H9 (cell line): Measurements from ENCODE around the gene CEP44. TPM values are rescaled to one million over a fixed set of nuclear protein-coding genes. Genes with fewer than 3 reads are reported as not detected.

Source experiments
- DNase-seq: peaks from one replicate; pipeline ENCODE4 v3.0.0-alpha.2; 2017
- H2AFZ ChIP-seq: one replicate; pipeline ENCODE4 v1.6.1; 2013; ENCODE audit warnings: mild to moderate bottlenecking, low read length, control low read depth, moderate library complexity
- H2AK5ac ChIP-seq: 2 replicates; pipeline ENCODE4 v1.6.1; 2013; ENCODE audit warnings: low read length, control low read depth, mixed read lengths; ENCODE audit not compliant: insufficient read length
- H2BK120ac ChIP-seq: one replicate; pipeline ENCODE4 v1.6.1; 2013; ENCODE audit warnings: low read depth, mild to moderate bottlenecking, low read length, control low read depth, inconsistent platforms; ENCODE audit not compliant: poor library complexity, severe bottlenecking
- H2BK12ac ChIP-seq: 2 replicates; pipeline ENCODE4 v1.6.1; 2013; ENCODE audit warnings: low read length, control low read depth, mixed read lengths, low read depth; ENCODE audit not compliant: insufficient read length
- H2BK15ac ChIP-seq: 2 replicates; pipeline ENCODE4 v1.6.1; 2013; ENCODE audit warnings: low read depth, low read length, control low read depth
- H2BK20ac ChIP-seq: one replicate; pipeline ENCODE4 v1.6.1; 2013; ENCODE audit warnings: low read depth, mild to moderate bottlenecking, low read length, control low read depth, inconsistent platforms; ENCODE audit not compliant: poor library complexity, severe bottlenecking
- H2BK5ac ChIP-seq: 2 replicates; pipeline ENCODE4 v1.6.1; 2013; ENCODE audit warnings: low read length, control low read depth, mixed read lengths; ENCODE audit not compliant: insufficient read length
- H3K14ac ChIP-seq: 2 replicates; pipeline ENCODE4 v1.6.1; 2013; ENCODE audit warnings: low read length, control low read depth; ENCODE audit not compliant: insufficient read depth
- H3K18ac ChIP-seq: 2 replicates; pipeline ENCODE4 v1.6.1; 2013; ENCODE audit warnings: low read depth, mild to moderate bottlenecking, mixed read lengths, low read length, control low read depth; ENCODE audit not compliant: insufficient read length
- H3K23ac ChIP-seq: 2 replicates; pipeline ENCODE4 v1.6.1; 2013; ENCODE audit warnings: low read length, control low read depth, mixed read lengths, low read depth; ENCODE audit not compliant: insufficient read length
- H3K23me2 ChIP-seq: 2 replicates; pipeline ENCODE4 v1.6.1; 2013; ENCODE audit warnings: low read depth, mild to moderate bottlenecking, mixed read lengths, low read length, control low read depth; ENCODE audit not compliant: insufficient read length, poor library complexity, severe bottlenecking
- H3K27ac ChIP-seq: 2 replicates; pipeline ENCODE4 v1.5.1; 2013; ENCODE audit warnings: low read length, control low read depth, mixed read lengths, low read depth; ENCODE audit not compliant: insufficient read length
- H3K27me3 ChIP-seq: 2 replicates; pipeline ENCODE4 v1.6.1; 2013; ENCODE audit warnings: low read length, control low read depth, inconsistent platforms; ENCODE audit not compliant: insufficient read depth
- H3K4ac ChIP-seq: 2 replicates; pipeline ENCODE4 v1.6.1; 2013; ENCODE audit warnings: low read depth, mild to moderate bottlenecking, control low read depth, inconsistent platforms, low read length, moderate library complexity
- H3K4me1 ChIP-seq: 2 replicates; pipeline ENCODE4 v1.6.1; 2013; ENCODE audit warnings: low read length, control low read depth, inconsistent platforms; ENCODE audit not compliant: insufficient read depth
- H3K4me2 ChIP-seq: 2 replicates; pipeline ENCODE4 v1.6.1; 2013; ENCODE audit warnings: low read length, control low read depth, mixed read lengths; ENCODE audit not compliant: insufficient read length, insufficient read depth
- H3K56ac ChIP-seq: 2 replicates; pipeline ENCODE4 v1.6.1; 2013; ENCODE audit warnings: low read depth, mild to moderate bottlenecking, mixed read lengths, low read length, control low read depth; ENCODE audit not compliant: insufficient read length
- H3K79me1 ChIP-seq: 2 replicates; pipeline ENCODE4 v1.6.1; 2013; ENCODE audit warnings: low read depth, mild to moderate bottlenecking, moderate library complexity, low read length, control low read depth, inconsistent platforms; ENCODE audit not compliant: insufficient read depth, poor library complexity, severe bottlenecking
- H3K79me2 ChIP-seq: 2 replicates; pipeline ENCODE4 v1.6.1; 2013; ENCODE audit warnings: low read length, control low read depth, inconsistent platforms; ENCODE audit not compliant: insufficient read depth
- H3K9ac ChIP-seq: 2 replicates; pipeline ENCODE4 v1.6.1; 2013; ENCODE audit warnings: low read length, control low read depth, mixed read lengths; ENCODE audit not compliant: insufficient read length; ENCODE audit errors: extremely low read depth
- H3K9me3 ChIP-seq: one replicate; pipeline ENCODE4 v1.6.1; 2013; ENCODE audit warnings: low read depth, low read length, inconsistent platforms; ENCODE audit not compliant: control insufficient read depth
- H3T11ph ChIP-seq: one replicate; pipeline ENCODE4 v1.6.1; 2013; ENCODE audit warnings: mild to moderate bottlenecking, low read length, control low read depth, inconsistent platforms
- H4K20me1 ChIP-seq: one replicate; pipeline ENCODE4 v1.6.1; 2013; ENCODE audit not compliant: control insufficient read depth, insufficient read length, insufficient read depth
- H4K5ac ChIP-seq: 2 replicates; pipeline ENCODE4 v1.6.1; 2013; ENCODE audit warnings: low read depth, mild to moderate bottlenecking, mixed read lengths, low read length, control low read depth; ENCODE audit not compliant: insufficient read length
- H4K8ac ChIP-seq: replicated peaks from 2 replicates; pipeline ENCODE4 v1.6.1; 2013; ENCODE audit warnings: low read length, control low read depth, mixed read lengths, low read depth; ENCODE audit not compliant: insufficient read length
- H4K91ac ChIP-seq: 2 replicates; pipeline ENCODE4 v1.6.1; 2013; ENCODE audit warnings: low read depth, mild to moderate bottlenecking, moderate library complexity, mixed read lengths, low read length, control low read depth; ENCODE audit not compliant: insufficient read length
- H3K27ac Mint-ChIP-seq, 3 experiments: 2 replicates in 2 of 3; 3 replicates in 1 of 3; pipeline ENCODE4 v1.8.0; 2020 to 2021; ENCODE audit warnings: mixed read lengths in 3 of 3, mild to moderate bottlenecking in 1 of 3, moderate library complexity in 1 of 3
- H3K27me3 Mint-ChIP-seq: 2 replicates; pipeline ENCODE4 v1.8.0; 2021; ENCODE audit warnings: low read depth, mild to moderate bottlenecking, moderate library complexity, mixed read lengths
- H3K36me3 Mint-ChIP-seq, 3 experiments: 2 replicates in 2 of 3; 3 replicates in 1 of 3; pipeline ENCODE4 v1.8.0; 2020 to 2021; ENCODE audit warnings: low read depth in 3 of 3, mixed read lengths in 3 of 3; ENCODE audit not compliant: insufficient read depth in 1 of 3
- H3K4me1 Mint-ChIP-seq, 2 experiments: 2 replicates each; pipeline ENCODE4 v1.8.0; 2020; ENCODE audit warnings: mixed read lengths in 2 of 2
- H3K4me3 Mint-ChIP-seq, 2 experiments: 2 replicates in 1 of 2; 3 replicates in 1 of 2; pipeline ENCODE4 v1.8.0; 2020 to 2021; ENCODE audit warnings: mild to moderate bottlenecking in 2 of 2, mixed read lengths in 2 of 2, moderate library complexity in 1 of 2
- H3K9me3 Mint-ChIP-seq, 2 experiments: 2 replicates in 1 of 2; 3 replicates in 1 of 2; pipeline ENCODE4 v1.8.0; 2020; ENCODE audit warnings: mild to moderate bottlenecking in 2 of 2, mixed read lengths in 2 of 2, moderate library complexity in 1 of 2
- WGBS: extraction: QIAGEN DNeasy Blood & Tissue Kit; methylation state at CpG from one replicate; pipeline ENCODE4 v1.1.7; 2013; ENCODE audit warnings: missing lambda C conversion rate, low lambda C conversion rate, mixed read lengths; ENCODE audit not compliant: insufficient read length; ENCODE audit errors: extremely low coverage; 5-methylcytosine and 5-hydroxymethylcytosine counted together
- total RNA-seq: library from RNA; stranded (reverse); gene quantifications from 2 replicates; pipeline ENCODE4 v1.2.1, GENCODE V29; 2021
- TF ChIP-seq, protein P1 (sequence below): fragments of 200-600 bp; sonication (generic); conservative IDR thresholded peaks from 3 replicates; pipeline ENCODE4 v1.8.0; 2021; ENCODE audit warnings: antibody characterized with exemption, mild to moderate bottlenecking

Gene CEP44
- total RNA-seq, 1 experiment from 2014 or later = 16.5 TPM

DNA sequence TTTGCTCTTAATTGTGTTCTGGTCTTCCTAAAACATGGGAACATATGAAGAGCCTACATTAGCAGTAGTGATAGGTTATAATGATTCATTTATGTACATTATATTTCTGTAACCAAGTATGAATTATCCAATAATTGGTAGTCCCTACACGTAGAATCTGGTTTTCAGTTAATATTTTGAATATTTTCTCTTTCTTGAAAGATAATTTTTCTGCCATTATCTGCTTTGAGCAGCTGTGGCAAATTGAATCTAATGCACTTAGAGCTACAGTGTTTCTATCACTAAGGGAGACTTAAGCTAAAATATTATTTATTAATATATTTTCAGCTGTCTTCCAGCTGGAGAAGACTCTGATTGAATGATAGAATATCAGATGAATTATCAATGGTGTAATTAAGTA is 21.0 kb downstream of the CEP44 start:
- H2BK15ac ChIP-seq = no peak overlapping the region
- no peak overlapping the region for H2BK120ac ChIP-seq
- H4K8ac ChIP-seq = no peak overlapping the region
- TF ChIP-seq, protein P1, sequence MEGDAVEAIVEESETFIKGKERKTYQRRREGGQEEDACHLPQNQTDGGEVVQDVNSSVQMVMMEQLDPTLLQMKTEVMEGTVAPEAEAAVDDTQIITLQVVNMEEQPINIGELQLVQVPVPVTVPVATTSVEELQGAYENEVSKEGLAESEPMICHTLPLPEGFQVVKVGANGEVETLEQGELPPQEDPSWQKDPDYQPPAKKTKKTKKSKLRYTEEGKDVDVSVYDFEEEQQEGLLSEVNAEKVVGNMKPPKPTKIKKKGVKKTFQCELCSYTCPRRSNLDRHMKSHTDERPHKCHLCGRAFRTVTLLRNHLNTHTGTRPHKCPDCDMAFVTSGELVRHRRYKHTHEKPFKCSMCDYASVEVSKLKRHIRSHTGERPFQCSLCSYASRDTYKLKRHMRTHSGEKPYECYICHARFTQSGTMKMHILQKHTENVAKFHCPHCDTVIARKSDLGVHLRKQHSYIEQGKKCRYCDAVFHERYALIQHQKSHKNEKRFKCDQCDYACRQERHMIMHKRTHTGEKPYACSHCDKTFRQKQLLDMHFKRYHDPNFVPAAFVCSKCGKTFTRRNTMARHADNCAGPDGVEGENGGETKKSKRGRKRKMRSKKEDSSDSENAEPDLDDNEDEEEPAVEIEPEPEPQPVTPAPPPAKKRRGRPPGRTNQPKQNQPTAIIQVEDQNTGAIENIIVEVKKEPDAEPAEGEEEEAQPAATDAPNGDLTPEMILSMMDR = no peak
- no peaks in the 10 kb centered on the region for H3K79me2 ChIP-seq
- Mint-ChIP-seq H3K4me3 (no peak overlapping the region), H3K36me3 (peaks cover 0 to 28% (median 15%) of the 10 kb centered on the region in 3 experiments; a peak in 5 of 7 replicates), H3K4me1 (no peaks in the 10 kb centered on the region), H3K27ac (no peak overlapping the region), H3K27me3 (no peaks in the 10 kb centered on the region), H3K9me3 (no peaks in the 10 kb centered on the region)
- no peak overlapping the region for H3K27ac ChIP-seq
- no peaks in the 10 kb centered on the region for H3K79me1 ChIP-seq
- no peak overlapping the region for H2BK5ac ChIP-seq
- no peak overlapping the region for H2BK12ac ChIP-seq
- H3K14ac ChIP-seq = no peak overlapping the region
- no peaks in the 10 kb centered on the region for H3K23me2 ChIP-seq
- no peak overlapping the region for H3T11ph ChIP-seq
- H2AFZ ChIP-seq = no peak overlapping the region
- WGBS = no CpG with 5 or more reads among the region's 1 CpG
- no peaks in the 10 kb centered on the region for H3K27me3 ChIP-seq
- no peak overlapping the region for H3K4me2 ChIP-seq
- H3K56ac ChIP-seq = no peak overlapping the region
- no peaks in the 10 kb centered on the region for H3K9me3 ChIP-seq
- H4K91ac ChIP-seq = no peak overlapping the region
- H3K9ac ChIP-seq = no peak overlapping the region
- H2BK20ac ChIP-seq = no peak overlapping the region
- no peak overlapping the region for H2AK5ac ChIP-seq
- no peak for DNase-seq
- no peak overlapping the region for H4K5ac ChIP-seq
- H3K4me1 ChIP-seq = no peaks in the 10 kb centered on the region
- H4K20me1 ChIP-seq = no peaks in the 10 kb centered on the region
- H3K18ac ChIP-seq = no peak overlapping the region
- H3K23ac ChIP-seq = no peak overlapping the region
- no peak overlapping the region for H3K4ac ChIP-seq
